ENCODE data around the gene KRT33B.
"Not testable (repeated sequence)": the region's sequence is repeated elsewhere in the genome, so short reads cannot be mapped to it uniquely, and the experiment has no call there.

The KRT33B gene

GRCh38 chr17:41369713-41370112, at the start of gene KRT33B:
TSS of gene KRT33B (minus strand) at chr17:41369813. CDS start at chr17:41369750, 63 bp downstream.
- DNase-seq (ENCODE audit: low read depth in 1 of 2, low spot score in 1 of 2) = no peak

DNA sequence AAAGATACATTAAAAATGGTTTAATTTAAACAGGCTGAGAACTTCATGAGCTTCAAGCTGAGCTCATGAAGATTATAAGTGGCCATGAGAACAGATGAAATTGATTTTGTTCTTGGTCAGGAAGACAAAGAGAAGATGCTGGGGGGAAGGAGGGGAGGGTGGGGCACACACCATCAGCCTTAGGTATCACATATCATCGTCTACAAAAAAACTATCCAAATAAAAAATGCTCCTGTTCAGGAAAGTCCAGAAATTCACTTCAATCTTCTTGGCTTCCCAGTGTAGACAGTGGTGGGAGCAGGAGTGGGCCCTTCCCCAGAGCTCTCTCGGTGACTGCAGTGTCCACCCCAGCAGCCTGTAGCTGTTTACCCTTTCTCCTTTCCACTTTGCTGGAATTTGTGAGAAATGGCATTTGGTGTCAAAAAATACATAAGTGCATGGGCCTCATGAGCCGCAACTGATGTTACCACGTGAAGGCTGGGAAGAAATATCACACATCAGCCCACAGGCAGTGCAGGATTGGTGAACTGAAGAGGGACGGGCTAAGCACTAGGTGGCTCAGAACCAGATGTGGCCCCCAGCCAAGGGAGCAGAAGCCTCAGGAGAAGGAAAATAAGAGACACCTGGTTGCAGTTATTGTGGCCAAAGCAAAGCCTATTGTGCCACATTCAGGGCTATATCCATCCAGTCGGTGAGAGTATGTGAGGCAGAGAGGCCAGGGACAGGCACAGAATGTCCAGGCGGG, 48.7 kb upstream of the KRT33B start:
- DNase-seq (ENCODE audit: low read depth in 1 of 2, low spot score in 1 of 2) = no peak

DNA sequence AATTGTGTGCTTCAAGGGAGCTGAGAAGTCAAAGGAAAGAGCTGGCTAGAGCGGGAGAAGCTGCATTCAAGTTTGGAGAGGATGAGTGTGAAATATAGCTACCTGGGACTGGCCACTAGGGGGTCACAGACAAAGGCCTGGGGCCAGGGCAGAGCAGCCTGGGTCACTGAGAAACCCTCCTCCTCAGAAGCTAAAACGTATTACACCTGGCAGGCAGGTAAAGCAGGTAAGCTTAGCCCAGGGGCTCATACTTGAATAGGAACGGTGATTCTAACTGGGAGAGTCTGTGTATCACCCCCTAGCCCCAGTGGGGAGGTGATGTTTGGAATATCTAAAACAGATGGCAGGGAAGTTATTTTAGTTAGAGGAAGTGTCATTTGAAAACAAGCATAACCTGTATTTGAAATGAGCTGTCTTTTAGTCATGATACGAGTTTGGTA, 48.0 kb upstream of the KRT33B start:
- DNase-seq (ENCODE audit: low read depth in 1 of 2, low spot score in 1 of 2) = no peak

GRCh38 chr17:41417127-41417526, 47.5 kb upstream of the KRT33B start:
- DNase-seq (ENCODE audit: low read depth in 1 of 2, low spot score in 1 of 2) = no peak

- no peak for DNase-seq (ENCODE audit: low read depth in 1 of 2, low spot score in 1 of 2)
Observed at GRCh38 chr17:41416479-41416878, 46.9 kb upstream of the KRT33B start.

GRCh38 chr17:41415833-41416335, 46.3 kb upstream of the KRT33B start:
- DNase-seq (ENCODE audit: low read depth in 1 of 2, low spot score in 1 of 2) = no peak

DNA sequence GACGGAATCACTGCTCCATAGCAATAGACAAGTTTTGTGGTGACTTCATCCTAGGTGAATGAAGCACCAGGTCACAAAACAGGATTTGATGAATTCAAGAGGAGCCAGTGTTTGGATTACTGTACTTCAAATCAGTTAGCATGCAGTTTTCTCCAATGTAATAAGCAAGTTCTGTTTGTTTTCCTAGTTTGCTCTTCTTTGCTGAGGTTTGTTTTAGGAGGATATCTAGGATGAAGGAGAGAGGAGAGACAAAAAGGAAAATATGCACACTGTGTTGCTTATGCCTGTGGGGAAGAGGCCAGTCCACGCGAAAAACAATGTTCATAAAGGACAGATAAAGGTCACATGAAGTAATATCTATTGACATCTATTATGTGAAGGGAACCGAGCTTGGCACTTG, 45.8 kb upstream of the KRT33B start:
- no peak for DNase-seq (ENCODE audit: low read depth in 1 of 2, low spot score in 1 of 2)

DNA sequence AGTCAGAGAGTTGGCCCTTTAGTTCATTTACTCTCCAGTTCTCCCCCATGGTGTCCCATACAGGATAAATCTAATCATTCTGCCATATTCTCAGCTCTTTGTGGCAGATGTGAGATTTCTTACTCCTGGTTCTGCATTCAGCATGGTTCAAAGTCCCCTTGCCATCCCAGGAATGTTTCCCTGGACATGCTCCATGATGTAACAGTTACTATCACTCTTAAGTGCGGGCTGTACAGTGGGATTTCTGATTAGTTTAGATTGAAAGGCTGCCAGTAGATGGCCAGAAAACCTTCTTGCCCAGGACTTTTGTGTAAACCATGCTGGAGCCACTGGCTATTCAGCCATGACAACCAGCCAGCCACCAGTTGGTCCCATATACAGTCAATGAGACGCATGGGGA, 44.4 kb upstream of the KRT33B start:
- DNase-seq (ENCODE audit: low read depth in 1 of 2, low spot score in 1 of 2) = no peak

GRCh38 chr17:41413353-41413957, 43.8 kb upstream of the KRT33B start:
- DNase-seq (ENCODE audit: low read depth in 1 of 2, low spot score in 1 of 2) = no peak

GRCh38 chr17:41411072-41411840, 41.6 kb upstream of the KRT33B start:
- no peak for DNase-seq (ENCODE audit: low read depth in 1 of 2, low spot score in 1 of 2)

DNA sequence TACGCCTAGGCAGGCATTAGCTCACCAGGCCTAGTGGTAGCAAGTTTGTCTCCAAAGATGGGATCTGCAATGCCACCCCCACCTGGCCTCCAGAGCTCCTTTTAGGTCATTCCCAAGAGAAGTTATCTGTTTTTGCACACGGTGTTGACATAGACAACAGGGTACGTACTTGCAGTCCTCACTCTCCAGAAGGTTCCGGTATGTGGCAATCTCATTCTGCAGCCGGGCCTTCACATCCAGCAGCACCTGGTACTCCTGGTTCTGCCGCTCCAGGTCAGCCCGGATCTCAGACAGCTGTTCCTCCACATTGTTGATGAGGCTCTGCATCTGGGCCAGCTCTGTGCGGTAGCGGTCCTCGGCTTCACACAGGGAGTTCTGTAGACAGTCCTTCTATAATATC, 37.6 kb upstream of the KRT33B start:
- no peak for DNase-seq (ENCODE audit: low read depth in 1 of 2, low spot score in 1 of 2)

- no peak for DNase-seq (ENCODE audit: low read depth in 1 of 2, low spot score in 1 of 2)
Observed at GRCh38 chr17:41406205-41406604, 36.6 kb upstream of the KRT33B start.

- peak; percentile 4 to 38 for DNase-seq (ENCODE audit: low read depth in 1 of 2, low spot score in 1 of 2)
Observed at GRCh38 chr17:41404024-41404671, 34.5 kb upstream of the KRT33B start.

DNA sequence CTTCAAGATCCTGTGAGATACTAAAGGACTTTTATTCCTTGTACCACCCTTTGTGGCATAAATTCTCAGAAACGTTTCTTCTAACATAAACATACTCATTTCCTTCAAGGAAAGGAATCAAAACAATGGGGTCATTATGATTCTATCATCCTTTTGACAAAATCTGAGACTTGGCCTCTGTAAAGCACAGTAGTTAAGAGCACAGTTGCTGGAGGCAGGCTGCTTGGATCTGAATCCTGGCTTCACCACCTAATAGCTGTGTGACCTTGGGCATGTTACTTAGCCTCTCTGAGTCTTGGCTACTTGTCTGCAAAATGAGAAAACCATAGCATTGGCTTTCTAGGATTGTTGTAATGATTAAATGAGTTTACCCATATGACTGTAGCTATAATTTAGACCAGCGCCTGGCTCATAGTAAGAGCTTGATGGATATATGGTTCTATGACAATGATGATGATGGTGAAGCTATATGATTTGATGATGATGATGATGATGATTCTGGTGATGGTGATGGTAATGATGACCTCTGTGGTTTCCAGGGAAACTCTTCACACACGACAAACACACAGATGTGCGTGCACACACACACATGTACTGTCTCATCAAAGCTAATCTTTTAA, 33.9 kb upstream of the KRT33B start:
- no peak for DNase-seq (ENCODE audit: low read depth in 1 of 2, low spot score in 1 of 2)

GRCh38 chr17:41402161-41402560, 32.5 kb upstream of the KRT33B start:
- no peak for DNase-seq (ENCODE audit: low read depth in 1 of 2, low spot score in 1 of 2)

GRCh38 chr17:41396996-41397660, 27.5 kb upstream of the KRT33B start, which contains the start of gene KRT31:
TSS of gene KRT31 (minus strand) at chr17:41397608. CDS start at chr17:41397539, 69 bp downstream.
- no peak for DNase-seq (ENCODE audit: low read depth in 1 of 2, low spot score in 1 of 2)

DNA sequence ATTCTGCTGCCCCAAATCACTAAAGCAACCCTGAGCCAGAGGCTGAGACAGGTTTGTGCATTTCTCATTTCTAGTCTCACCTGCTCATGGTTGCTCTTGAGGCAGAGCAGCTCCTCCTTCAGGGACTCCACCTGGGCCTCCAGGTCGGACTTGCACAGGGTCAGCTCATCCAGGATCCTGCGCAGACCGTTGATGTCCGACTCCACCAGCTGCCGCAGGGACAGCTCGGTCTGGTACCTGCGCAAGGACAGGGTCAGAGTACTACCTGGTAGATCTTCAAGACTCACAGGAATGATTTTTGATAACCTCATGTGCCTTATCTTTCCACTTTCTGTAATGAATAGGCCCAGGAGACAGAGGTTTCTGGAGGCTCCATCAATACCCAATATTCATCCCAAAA, 26.7 kb upstream of the KRT33B start:
- DNase-seq (ENCODE audit: low read depth in 1 of 2, low spot score in 1 of 2) = no peak

DNA sequence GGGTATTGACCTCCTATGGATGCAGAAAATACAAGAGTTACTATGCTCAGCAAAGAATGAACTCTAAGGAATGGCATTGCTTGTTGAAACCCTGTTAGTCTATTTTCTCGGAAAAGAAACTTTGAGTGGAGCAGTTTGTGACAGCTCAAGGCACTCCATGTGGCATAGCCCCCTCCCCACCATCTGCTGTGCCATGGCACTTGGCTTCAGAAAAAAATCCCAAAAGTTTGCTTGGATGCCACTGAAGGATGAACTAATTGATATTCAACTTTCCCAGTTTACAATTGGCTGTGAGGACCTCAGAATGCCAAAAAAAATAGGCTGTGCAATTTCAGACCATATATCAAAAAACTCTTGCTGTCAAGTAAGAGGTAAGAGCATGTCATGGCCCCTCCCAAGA, 26.0 kb upstream of the KRT33B start:
- DNase-seq (ENCODE audit: low read depth in 1 of 2, low spot score in 1 of 2) = no peak

GRCh38 chr17:41395044-41395443, 25.4 kb upstream of the KRT33B start:
- not testable (repeated sequence) for DNase-seq (ENCODE audit: low read depth in 1 of 2, low spot score in 1 of 2)

DNA sequence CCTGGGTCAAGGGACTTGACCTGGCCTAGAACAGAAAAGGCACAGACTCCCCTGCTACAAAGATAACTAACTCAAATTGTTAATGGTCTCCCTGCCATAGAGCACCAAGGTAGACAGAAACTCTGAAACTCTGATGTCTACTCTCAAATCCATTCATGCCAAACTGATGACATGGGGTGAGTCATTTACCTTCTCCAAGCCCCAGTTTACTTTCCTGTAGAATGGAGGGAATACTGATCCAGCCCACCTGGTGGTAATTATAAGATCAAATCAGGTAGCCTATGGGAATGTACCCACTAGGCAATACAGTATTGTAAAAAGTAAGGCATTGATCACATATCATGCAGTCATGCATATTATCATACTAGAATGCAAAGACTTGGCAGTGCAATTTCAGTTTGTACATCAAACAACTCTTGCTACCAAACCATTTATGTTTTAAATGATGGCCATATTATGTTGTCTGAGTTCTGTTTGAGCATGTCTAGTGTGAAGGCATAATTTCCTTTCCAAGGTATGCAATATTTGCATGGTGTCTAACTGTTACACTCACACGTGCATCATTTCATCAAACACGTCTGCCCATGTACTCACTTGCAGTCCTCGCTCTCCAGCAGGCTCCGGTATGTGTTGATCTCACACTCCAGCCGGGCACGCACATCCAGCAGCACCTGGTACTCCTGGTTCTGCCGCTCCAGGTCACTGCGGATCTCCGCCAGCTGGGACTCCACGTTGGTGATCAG, 24.8 kb upstream of the KRT33B start:
- DNase-seq (ENCODE audit: low read depth in 1 of 2, low spot score in 1 of 2) = no peak
